SK-N-SH (cell line): ENCODE data around the gene NDUFB8.

Source experiments
- CTCF ChIP-seq: fragments of 200-600 bp; sonication (generic); IDR thresholded peaks from 2 replicates; pipeline ENCODE4 v1.6.1; 2017; ENCODE audit warnings: antibody characterized with exemption, mild to moderate bottlenecking, moderate library complexity
- FOSL2 ChIP-seq: IDR thresholded peaks from 2 replicates; pipeline ENCODE4 v1.4.0; 2012; ENCODE audit warnings: low read depth, mild to moderate bottlenecking, moderate library complexity, borderline replicate concordance
- FOXM1 ChIP-seq: IDR thresholded peaks from 2 replicates; pipeline ENCODE4 v1.4.0; 2012; ENCODE audit warnings: low read depth, mild to moderate bottlenecking
- JUND ChIP-seq: IDR thresholded peaks from 2 replicates; pipeline ENCODE4 v1.4.0; 2012
- POLR2AphosphoS5 ChIP-seq: IDR thresholded peaks from 2 replicates; pipeline ENCODE4 v1.6.1; 2012; ENCODE audit warnings: low read depth, low read length
- RAD21 ChIP-seq: IDR thresholded peaks from 2 replicates; pipeline ENCODE4 v1.6.1; 2012; ENCODE audit warnings: mild to moderate bottlenecking, low read length
- RFX5 ChIP-seq: IDR thresholded peaks from 2 replicates; pipeline ENCODE4 v1.6.1; 2012; ENCODE audit warnings: mild to moderate bottlenecking, improper control_type of control experiment, low read length
- RXRA ChIP-seq: IDR thresholded peaks from 2 replicates; pipeline ENCODE4 v1.4.0; 2012; ENCODE audit warnings: low read depth, mild to moderate bottlenecking, borderline replicate concordance
- TAF1 ChIP-seq: IDR thresholded peaks from 2 replicates; pipeline ENCODE4 v1.6.1; 2012; ENCODE audit warnings: low read depth, mild to moderate bottlenecking, low read length, moderate library complexity, borderline replicate concordance
- ZBTB33 ChIP-seq: IDR thresholded peaks from 2 replicates; pipeline ENCODE4 v1.4.0; 2012; ENCODE audit warnings: low read depth, borderline replicate concordance
- TF ChIP-seq, protein P1 (sequence below): IDR thresholded peaks from 2 replicates; pipeline ENCODE4 v1.6.1; 2012; ENCODE audit warnings: mild to moderate bottlenecking, low read depth, low read length, moderate library complexity
- TF ChIP-seq, protein P2 (sequence below): IDR thresholded peaks from 2 replicates; pipeline ENCODE4 v1.4.0; 2012; ENCODE audit warnings: low read depth

GRCh38 chr10:100504096-100504495 lies 25.6 kb downstream of the NDUFB8 start:
- TF ChIP-seq, protein P1, sequence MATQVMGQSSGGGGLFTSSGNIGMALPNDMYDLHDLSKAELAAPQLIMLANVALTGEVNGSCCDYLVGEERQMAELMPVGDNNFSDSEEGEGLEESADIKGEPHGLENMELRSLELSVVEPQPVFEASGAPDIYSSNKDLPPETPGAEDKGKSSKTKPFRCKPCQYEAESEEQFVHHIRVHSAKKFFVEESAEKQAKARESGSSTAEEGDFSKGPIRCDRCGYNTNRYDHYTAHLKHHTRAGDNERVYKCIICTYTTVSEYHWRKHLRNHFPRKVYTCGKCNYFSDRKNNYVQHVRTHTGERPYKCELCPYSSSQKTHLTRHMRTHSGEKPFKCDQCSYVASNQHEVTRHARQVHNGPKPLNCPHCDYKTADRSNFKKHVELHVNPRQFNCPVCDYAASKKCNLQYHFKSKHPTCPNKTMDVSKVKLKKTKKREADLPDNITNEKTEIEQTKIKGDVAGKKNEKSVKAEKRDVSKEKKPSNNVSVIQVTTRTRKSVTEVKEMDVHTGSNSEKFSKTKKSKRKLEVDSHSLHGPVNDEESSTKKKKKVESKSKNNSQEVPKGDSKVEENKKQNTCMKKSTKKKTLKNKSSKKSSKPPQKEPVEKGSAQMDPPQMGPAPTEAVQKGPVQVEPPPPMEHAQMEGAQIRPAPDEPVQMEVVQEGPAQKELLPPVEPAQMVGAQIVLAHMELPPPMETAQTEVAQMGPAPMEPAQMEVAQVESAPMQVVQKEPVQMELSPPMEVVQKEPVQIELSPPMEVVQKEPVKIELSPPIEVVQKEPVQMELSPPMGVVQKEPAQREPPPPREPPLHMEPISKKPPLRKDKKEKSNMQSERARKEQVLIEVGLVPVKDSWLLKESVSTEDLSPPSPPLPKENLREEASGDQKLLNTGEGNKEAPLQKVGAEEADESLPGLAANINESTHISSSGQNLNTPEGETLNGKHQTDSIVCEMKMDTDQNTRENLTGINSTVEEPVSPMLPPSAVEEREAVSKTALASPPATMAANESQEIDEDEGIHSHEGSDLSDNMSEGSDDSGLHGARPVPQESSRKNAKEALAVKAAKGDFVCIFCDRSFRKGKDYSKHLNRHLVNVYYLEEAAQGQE, result no peak
- TF ChIP-seq CTCF, result no peak
- peak; percentile 23; the same call in 1 of the 2 replicates for TF ChIP-seq POLR2AphosphoS5
- TF ChIP-seq JUND, result no peak
- TF ChIP-seq FOSL2, result no peak
- TF ChIP-seq RAD21, result no peak
- 0 out of 2 replicates have a peak, but pooled peaks have one; percentile 55 for TF ChIP-seq FOXM1
- no peak for TF ChIP-seq ZBTB33
- TF ChIP-seq TAF1, result no peak
- no peak for TF ChIP-seq RFX5
- TF ChIP-seq RXRA, result peak; percentile 30; the same call in 1 of the 2 replicates
- TF ChIP-seq, protein P2, sequence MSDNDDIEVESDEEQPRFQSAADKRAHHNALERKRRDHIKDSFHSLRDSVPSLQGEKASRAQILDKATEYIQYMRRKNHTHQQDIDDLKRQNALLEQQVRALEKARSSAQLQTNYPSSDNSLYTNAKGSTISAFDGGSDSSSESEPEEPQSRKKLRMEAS, result no peak
